ENCODE measurements around the gene ATP1A3.

Gene ATP1A3

DNA sequence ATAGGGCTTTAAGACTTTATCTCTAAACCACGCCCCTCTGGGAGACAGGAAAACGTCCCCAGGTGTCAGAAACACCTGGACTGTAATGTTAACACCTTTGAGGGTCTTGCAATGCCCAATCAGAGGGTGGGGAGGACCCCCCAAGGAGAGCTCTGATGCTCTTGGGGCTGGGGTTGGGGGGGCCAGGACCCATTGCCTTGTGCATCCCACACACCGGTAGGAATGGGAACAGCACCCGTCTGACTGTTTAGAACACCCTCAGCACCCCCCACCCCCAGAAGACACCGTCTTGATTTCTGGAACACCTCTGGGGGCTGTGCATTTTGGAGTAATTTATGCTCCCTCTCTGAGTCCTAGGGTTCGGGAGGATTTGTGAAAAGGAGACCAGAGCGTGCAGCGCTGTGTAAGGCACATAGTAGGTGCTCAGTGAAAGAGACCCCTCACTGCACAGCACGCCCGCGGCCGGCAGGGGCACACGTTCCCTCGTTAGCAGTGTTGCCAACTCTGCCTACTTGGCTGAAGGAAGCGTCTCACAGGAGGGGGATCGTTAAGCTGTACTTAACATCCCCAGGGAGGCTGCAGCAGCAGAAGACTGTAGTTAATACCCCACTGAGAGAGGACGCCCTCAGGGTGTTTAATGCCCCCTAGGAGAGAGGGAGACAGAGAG lies 63.0 kb downstream of the ATP1A3 start:
- H3K27me3 ChIP-seq (ENCODE audit: low read depth, low read length): peaks cover 70% of the 10 kb centered on the region
- H3K4me3 ChIP-seq (ENCODE audit: low read depth in 1 of 2, low read length in 2 of 2): no peak overlapping the region
- H3K27ac ChIP-seq (ENCODE audit: low read length): no peak overlapping the region
- no peaks in the 10 kb centered on the region for H3K9me3 ChIP-seq (ENCODE audit: control insufficient read depth in 1 of 2, low read length in 2 of 2)
- peaks cover 0 to 28% of the 10 kb centered on the region in 2 donors for H3K4me1 ChIP-seq (ENCODE audit: control insufficient read depth in 1 of 2, insufficient read depth in 2 of 2, low read length in 2 of 2)
- no peaks in the 10 kb centered on the region for H3K36me3 ChIP-seq (ENCODE audit: control insufficient read depth in 1 of 2, insufficient read depth in 2 of 2, low read length in 2 of 2)

DNA sequence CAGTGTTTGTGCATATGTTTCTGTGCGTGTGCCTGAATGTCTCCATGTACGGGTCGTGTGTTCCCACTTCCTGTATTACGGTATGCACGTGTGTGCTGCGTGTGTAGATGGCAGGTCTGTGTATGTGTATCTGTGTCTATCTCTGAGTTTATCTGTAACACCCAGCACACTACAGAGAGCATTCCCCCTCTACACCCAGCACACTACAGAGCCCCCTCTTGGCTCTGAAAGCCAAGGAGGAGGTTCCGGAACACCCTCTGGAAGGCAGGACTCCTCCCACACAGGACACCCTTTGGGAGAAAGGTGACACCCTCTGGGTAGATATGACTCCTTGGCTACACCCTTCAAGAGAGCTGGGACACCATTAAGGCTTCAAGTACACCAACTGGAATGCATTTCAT lies 63.7 kb downstream of the ATP1A3 start:
- H3K36me3 ChIP-seq (ENCODE audit: control insufficient read depth in 1 of 2, insufficient read depth in 2 of 2, low read length in 2 of 2): no peaks in the 10 kb centered on the region
- peaks cover 77% of the 10 kb centered on the region for H3K27me3 ChIP-seq (ENCODE audit: low read depth, low read length)

DNA sequence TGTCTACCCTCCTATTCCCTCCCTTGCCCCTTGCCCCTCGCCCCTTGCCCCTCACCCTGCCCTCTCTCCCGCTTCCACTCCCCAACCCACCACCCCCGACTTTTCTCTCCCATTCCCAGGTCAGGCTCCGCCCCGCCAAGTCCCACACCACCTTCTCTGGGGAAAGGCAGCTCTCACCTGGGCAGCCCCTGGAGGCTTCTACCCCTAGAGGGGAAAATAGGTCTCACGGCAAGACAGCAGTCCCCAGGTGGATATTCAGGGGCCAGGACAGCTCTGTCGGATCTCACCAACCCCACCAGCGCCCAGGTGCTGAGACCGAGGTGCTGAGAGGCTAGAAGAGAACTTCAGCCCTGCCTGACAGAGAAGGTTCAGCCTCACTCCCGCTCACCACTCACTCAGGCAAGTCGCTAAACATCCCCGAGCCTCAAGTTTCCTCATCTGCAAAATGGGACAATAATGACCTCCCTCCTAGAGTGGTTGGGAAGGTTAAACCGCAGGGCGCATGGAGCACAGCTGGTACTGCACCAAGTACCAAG lies 64.4 kb downstream of the ATP1A3 start:
- Histone ChIP-seq H3K27ac (ENCODE audit: low read length) (no peak overlapping the region), H3K4me3 (ENCODE audit: low read depth in 1 of 2, low read length in 2 of 2) (no peak overlapping the region), H3K27me3 (ENCODE audit: low read depth, low read length) (peaks cover 84% of the 10 kb centered on the region), H3K9me3 (ENCODE audit: control insufficient read depth in 1 of 2, low read length in 2 of 2) (no peaks in the 10 kb centered on the region), H3K36me3 (ENCODE audit: control insufficient read depth in 1 of 2, insufficient read depth in 2 of 2, low read length in 2 of 2) (no peaks in the 10 kb centered on the region), H3K4me1 (ENCODE audit: control insufficient read depth in 1 of 2, insufficient read depth in 2 of 2, low read length in 2 of 2) (peaks cover 0 to 24% of the 10 kb centered on the region in 2 donors)

More for the DNA sequence above, 63.7 kb downstream of the ATP1A3 start:
- Histone ChIP-seq H3K9me3 (ENCODE audit: control insufficient read depth in 1 of 2, low read length in 2 of 2) (no peaks in the 10 kb centered on the region), H3K4me1 (ENCODE audit: control insufficient read depth in 1 of 2, insufficient read depth in 2 of 2, low read length in 2 of 2) (peaks cover 0 to 25% of the 10 kb centered on the region in 2 donors), H3K4me3 (ENCODE audit: low read depth in 1 of 2, low read length in 2 of 2) (no peak overlapping the region), H3K27ac (ENCODE audit: low read length) (no peak overlapping the region)

DNA sequence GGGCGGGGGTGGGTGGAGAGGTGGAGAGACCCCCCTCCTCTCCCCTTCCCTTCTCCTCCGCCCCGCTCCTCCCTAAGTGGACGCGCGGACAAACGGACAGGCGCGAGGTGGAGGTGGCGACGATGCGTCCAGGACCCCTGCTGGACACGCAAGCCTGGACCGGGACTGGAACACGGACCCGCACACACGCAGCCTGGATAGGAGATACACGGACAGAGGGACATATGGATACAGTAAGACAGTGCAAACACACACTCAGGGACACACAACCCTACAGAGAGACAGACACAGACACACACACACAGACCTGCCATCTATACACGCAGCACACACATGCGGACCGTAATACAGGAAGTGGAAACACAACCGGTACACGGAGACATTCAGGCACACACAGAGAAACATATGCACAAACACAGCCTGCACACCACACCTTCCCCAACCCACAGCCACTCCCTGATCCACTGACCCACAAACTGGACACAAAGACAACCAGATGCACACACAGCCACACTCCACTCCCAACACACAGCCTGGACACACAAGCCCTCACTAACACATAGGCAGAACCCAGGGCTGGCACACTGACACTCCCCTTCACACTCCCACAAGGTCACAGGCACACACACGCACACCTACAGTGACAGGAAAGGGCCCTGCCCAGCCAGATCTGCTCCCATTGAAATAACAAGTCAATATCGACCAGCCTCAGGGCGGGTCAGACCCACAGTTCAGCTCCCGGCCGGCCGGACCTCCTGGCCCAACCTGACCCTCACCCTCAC lies 65.1 kb downstream of the ATP1A3 start:
- peak overlapping the region; percentile 44 to 62 for H3K4me3 ChIP-seq (ENCODE audit: low read depth in 1 of 2, low read length in 2 of 2)
- peaks cover 0 to 24% of the 10 kb centered on the region in 2 donors for H3K4me1 ChIP-seq (ENCODE audit: control insufficient read depth in 1 of 2, insufficient read depth in 2 of 2, low read length in 2 of 2)
- no peak overlapping the region for H3K27ac ChIP-seq (ENCODE audit: low read length)
- H3K36me3 ChIP-seq (ENCODE audit: control insufficient read depth in 1 of 2, insufficient read depth in 2 of 2, low read length in 2 of 2): no peaks in the 10 kb centered on the region
- no peaks in the 10 kb centered on the region for H3K9me3 ChIP-seq (ENCODE audit: control insufficient read depth in 1 of 2, low read length in 2 of 2)
- peaks cover 84% of the 10 kb centered on the region for H3K27me3 ChIP-seq (ENCODE audit: low read depth, low read length)

DNA sequence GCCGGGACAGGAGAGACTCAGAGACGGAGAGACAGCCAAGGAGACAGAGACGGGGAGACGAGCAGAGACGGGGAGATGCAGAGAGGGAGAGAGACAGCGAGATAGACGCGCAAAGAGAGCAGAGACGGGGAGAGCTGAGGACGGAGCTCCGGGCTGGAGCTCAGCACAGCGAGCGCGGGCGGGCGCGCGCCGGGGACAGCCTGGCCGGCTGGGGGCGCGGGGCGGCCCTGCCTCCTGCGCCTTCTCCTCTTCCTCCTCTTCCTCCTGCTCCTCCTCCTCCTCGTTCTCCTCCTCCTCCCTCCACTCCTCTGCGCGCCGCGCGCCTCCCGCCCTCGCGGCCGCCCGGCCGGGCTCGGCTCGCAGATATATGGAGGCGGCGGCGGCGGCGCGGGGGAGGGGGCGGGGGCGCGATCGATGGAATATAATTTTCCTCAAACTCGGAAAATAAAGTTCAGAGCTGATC lies 65.8 kb downstream of the ATP1A3 start, which contains the start of gene ERFL:
Gene ERFL, minus strand, starts transcription at position 229 of the 463 bp plus-strand sequence. CDS start 15,530 bp downstream, outside the sequence.
- Histone ChIP-seq H3K4me3 (ENCODE audit: low read depth in 1 of 2, low read length in 2 of 2) (peak within 1 kb of the TSS; percentile 44 to 62), H3K9me3 (ENCODE audit: control insufficient read depth in 1 of 2, low read length in 2 of 2) (no peaks in the 10 kb centered on the region), H3K36me3 (ENCODE audit: control insufficient read depth in 1 of 2, insufficient read depth in 2 of 2, low read length in 2 of 2) (no peaks in the 10 kb centered on the region), H3K4me1 (ENCODE audit: control insufficient read depth in 1 of 2, insufficient read depth in 2 of 2, low read length in 2 of 2) (peaks cover 0 to 24% of the 10 kb centered on the region in 2 donors), H3K27ac (ENCODE audit: low read length) (no peak within 1 kb of the TSS), H3K27me3 (ENCODE audit: low read depth, low read length) (peaks cover 81% of the 10 kb centered on the region)

DNA sequence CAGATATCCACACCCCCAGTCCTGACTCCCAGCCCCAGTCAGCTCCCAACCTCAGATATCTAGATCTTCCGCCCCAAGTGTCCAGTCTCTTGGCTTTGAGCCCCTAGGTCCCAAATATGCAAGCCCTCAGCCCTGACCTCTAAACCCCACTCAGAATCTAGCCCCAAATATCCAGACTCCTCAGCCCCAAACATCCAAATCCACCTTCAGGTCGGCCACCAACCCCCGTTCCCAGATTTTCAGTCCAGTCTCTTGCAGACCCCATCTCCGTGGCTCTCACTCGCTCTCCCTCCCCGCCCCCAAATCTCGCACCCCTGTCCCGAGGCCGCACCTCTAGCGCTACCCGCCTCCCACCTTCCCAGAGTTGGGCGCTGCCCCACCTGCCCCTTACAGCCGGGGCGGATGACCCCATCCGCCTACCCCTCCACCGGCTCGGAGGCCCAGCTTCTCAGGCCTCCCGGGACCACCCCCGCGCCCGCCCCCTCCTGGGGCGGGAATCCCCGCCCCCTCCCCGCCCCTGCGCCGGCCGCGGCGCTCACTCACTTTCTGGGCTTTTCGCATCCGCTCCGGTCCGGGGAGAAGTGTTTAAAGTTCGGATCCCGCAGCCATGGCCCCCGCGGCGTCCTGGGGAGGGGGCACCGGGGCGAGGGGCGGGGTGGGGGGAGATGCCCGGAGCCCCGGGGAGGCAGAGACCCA lies 66.4 kb downstream of the ATP1A3 start:
- peaks cover 0 to 21% of the 10 kb centered on the region in 2 donors for H3K4me1 ChIP-seq (ENCODE audit: control insufficient read depth in 1 of 2, insufficient read depth in 2 of 2, low read length in 2 of 2)
- H3K9me3 ChIP-seq (ENCODE audit: control insufficient read depth in 1 of 2, low read length in 2 of 2): no peaks in the 10 kb centered on the region
- peak overlapping the region in 1 of 2 donors; percentile 62 for H3K4me3 ChIP-seq (ENCODE audit: low read depth in 1 of 2, low read length in 2 of 2)
- peaks cover 86% of the 10 kb centered on the region for H3K27me3 ChIP-seq (ENCODE audit: low read depth, low read length)
- H3K36me3 ChIP-seq (ENCODE audit: control insufficient read depth in 1 of 2, insufficient read depth in 2 of 2, low read length in 2 of 2): no peaks in the 10 kb centered on the region
- no peak overlapping the region for H3K27ac ChIP-seq (ENCODE audit: low read length)

DNA sequence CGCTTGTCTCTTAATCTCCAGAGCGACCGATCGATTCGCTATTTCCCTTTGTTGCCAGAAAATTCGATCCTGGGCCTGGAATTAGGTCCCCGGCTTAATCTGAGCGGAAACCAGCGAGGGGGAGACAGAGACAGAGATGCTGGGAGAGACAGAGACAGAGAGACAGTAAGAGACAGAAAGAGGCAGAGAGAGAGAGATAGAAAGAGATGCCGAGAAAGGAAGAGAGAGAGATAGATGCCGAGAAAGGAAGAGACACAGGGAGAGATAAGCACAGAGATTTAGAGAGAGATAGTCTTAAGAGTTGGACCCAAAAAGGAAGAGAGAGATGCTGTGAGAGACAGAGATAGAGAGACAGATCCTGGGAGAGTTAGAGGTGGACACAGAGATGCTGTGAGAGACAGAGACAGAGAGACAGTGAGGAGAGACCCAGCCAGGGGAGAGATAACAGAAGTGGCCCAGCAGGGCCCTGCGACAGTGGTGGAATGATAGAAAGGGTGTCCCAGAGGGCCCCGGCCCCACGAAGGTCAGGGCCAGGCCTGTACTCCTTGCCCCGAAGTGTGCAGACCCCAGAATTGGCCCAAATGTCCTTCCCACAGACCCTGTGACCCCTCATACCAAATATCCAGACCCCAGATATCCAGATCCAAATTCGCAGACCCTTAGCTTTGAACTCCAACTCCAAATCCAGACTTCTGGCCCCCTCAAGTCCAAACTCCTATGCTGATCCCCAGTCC lies 67.1 kb downstream of the ATP1A3 start:
- Histone ChIP-seq H3K9me3 (ENCODE audit: control insufficient read depth in 1 of 2, low read length in 2 of 2) (no peaks in the 10 kb centered on the region), H3K4me1 (ENCODE audit: control insufficient read depth in 1 of 2, insufficient read depth in 2 of 2, low read length in 2 of 2) (peaks cover 0 to 16% of the 10 kb centered on the region in 2 donors), H3K27ac (ENCODE audit: low read length) (no peak overlapping the region), H3K4me3 (ENCODE audit: low read depth in 1 of 2, low read length in 2 of 2) (no peak overlapping the region), H3K36me3 (ENCODE audit: control insufficient read depth in 1 of 2, insufficient read depth in 2 of 2, low read length in 2 of 2) (no peaks in the 10 kb centered on the region), H3K27me3 (ENCODE audit: low read depth, low read length) (peaks cover 85% of the 10 kb centered on the region)

DNA sequence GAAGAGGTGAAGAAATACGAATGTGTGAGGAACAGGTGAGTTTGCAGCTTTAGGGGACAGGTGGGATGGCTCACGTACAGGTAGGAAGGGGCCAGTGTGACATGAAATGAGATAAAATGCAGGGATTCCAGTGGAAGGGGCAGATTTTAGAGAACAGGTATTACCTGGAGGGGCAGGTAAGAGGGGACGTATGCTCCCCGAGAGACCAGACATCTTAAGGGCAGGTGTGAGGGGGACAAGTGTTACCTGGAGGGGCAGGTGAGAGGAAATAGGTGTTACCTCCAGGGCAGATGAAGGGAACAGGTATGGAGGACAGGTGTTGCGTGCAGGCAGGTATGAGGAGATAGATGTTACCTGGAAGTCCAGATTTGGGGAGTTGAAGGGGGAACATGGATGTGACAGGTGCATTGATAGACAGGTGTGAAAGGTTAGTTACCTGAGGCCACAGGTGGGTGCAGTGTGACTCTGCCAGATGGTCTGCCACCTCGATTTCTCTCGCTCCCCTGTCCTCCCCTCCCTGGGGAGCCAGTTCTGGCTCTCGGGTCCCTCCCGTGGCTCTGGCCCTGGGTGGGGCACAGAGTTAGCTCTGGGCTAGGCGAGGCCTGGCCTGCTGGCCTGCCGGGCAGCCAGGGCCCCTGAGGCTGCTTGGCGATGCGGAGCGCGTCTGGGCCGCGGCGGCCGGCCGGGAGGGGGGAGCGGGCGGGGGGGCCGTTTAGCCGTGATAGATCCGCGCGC lies 67.8 kb downstream of the ATP1A3 start:
- Histone ChIP-seq H3K36me3 (ENCODE audit: control insufficient read depth in 1 of 2, insufficient read depth in 2 of 2, low read length in 2 of 2) (no peaks in the 10 kb centered on the region), H3K4me3 (ENCODE audit: low read depth in 1 of 2, low read length in 2 of 2) (no peak overlapping the region), H3K27ac (ENCODE audit: low read length) (no peak overlapping the region), H3K4me1 (ENCODE audit: control insufficient read depth in 1 of 2, insufficient read depth in 2 of 2, low read length in 2 of 2) (peaks cover 0 to 16% of the 10 kb centered on the region in 2 donors), H3K9me3 (ENCODE audit: control insufficient read depth in 1 of 2, low read length in 2 of 2) (no peaks in the 10 kb centered on the region), H3K27me3 (ENCODE audit: low read depth, low read length) (peaks cover 87% of the 10 kb centered on the region)

DNA sequence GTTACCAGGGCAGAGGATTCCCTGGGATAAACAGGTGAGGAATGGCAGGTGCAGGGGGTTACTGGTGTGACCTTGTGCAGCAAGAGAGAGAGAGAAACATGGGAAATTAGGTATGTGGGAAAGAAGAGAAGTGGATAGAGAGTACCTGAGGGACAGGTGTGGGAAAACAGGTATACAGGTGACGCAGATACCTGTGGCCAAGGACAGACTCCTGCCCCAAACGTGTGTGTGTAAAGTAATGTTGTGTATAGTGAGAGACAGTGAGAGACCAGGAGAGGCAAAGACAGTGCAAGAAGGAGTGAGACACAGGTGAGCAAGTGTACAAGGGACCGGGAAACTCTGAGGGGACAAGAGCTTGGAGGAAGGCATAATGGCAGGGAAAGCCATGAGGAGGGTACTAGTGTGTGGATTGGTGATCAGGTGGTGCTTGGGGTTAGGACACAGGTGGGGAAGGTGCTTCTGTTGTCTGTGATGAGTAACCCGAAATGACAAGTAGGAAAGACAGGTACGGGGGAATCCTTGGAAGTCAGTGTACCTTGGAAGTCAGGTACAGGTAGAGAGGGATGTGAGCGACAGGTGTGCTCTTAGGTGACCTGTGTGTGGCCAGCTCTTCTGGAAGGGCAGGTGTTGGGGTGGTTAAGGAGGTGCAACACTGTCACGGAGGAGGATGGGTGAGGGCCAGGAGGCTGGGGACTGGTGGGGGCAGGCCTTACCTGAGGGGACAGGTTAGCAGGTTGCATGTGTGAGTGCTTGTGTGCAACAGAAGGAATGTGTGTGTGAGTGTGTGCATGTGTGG lies 68.6 kb downstream of the ATP1A3 start:
- no peak overlapping the region for H3K27ac ChIP-seq (ENCODE audit: low read length)
- peaks cover 87% of the 10 kb centered on the region for H3K27me3 ChIP-seq (ENCODE audit: low read depth, low read length)
- H3K4me1 ChIP-seq (ENCODE audit: control insufficient read depth in 1 of 2, insufficient read depth in 2 of 2, low read length in 2 of 2): peaks cover 0 to 16% of the 10 kb centered on the region in 2 donors
- H3K9me3 ChIP-seq (ENCODE audit: control insufficient read depth in 1 of 2, low read length in 2 of 2): no peaks in the 10 kb centered on the region
- no peaks in the 10 kb centered on the region for H3K36me3 ChIP-seq (ENCODE audit: control insufficient read depth in 1 of 2, insufficient read depth in 2 of 2, low read length in 2 of 2)
- no peak overlapping the region for H3K4me3 ChIP-seq (ENCODE audit: low read depth in 1 of 2, low read length in 2 of 2)

All from muscle layer of duodenum (tissue), 2 donors.